ENCODE measurements around the gene ANAPC2.

ANAPC2 gene

GRCh38 chr9:137191691-137192447 lies 3.5 kb upstream of the ANAPC2 start:
- DNase-seq = no peak

GRCh38 chr9:137191245-137191644 lies 2.9 kb upstream of the ANAPC2 start:
- DNase-seq = no peak

- DNase-seq = no peak
Observed at GRCh38 chr9:137190315-137190856, 2.0 kb upstream of the ANAPC2 start.

DNA sequence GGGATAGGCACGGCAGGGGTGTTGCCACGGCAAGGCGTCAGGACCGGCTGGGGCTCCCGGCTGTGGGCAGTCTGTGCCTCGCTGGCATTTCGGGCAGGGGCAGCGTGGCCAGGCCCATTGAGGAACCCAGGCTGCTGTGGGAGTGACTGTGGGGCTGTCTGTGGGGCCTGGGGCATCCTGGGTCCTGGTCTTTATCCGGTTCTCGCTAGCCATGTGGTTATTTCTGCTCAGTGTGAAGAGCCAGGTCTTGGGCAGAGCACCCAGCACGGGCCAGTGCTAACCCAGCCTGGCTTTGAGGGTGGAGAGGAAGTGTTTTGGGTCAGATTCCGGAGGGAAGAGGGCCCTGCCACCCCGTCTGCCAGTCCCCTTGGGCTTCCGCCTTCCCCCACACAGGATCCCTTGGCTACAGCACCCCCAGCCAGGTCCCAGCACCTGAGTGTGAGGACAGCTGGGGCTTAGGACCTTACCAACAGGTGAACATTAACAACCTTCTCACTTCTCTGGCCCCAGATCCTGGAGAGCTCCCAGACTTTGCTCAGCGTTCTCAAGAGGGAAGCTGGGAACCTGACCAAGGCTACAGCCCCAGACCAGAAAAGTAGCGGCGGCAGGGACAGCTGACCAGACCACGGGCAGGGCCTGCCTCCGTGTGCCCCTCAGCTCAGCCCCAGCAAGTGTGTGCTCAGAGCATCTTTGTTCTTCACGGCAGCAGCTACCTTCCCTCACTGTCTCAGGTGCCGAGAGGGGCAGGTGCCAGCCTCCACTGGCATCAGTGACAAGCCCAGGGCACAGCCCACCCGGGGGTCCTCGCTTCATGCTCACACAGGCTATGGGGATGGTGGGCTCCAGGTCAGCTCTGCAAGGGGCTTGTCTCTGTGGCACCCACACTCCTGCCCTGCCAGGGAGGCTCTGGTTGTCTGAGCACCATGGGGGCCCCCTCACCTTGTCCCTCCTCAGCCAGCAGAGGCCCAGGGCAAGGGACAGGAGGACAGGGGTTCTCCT lies 1.2 kb upstream of the ANAPC2 start:
- DNase-seq = no peak

DNA sequence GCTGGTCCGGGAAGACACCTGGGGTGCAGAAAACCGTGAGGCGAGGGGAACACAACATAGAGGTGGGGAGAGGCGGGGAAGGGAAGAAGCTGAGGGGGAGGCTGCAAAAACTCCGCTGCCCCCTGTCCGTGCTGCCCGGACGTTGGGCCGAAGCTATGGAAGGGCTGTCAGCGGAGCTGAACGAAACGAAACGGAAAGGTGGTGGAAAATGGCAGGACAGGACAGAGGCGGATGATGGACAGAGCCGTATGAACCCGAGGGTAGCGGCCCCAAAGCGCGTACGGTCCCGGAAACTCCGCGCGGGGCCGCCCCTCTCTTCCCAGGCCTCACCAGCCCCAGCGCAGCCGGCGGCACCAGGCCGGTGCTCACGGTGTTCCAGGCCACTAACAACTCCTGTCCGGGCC lies 272 bp downstream of the ANAPC2 start:
- DNase-seq = no peak

DNA sequence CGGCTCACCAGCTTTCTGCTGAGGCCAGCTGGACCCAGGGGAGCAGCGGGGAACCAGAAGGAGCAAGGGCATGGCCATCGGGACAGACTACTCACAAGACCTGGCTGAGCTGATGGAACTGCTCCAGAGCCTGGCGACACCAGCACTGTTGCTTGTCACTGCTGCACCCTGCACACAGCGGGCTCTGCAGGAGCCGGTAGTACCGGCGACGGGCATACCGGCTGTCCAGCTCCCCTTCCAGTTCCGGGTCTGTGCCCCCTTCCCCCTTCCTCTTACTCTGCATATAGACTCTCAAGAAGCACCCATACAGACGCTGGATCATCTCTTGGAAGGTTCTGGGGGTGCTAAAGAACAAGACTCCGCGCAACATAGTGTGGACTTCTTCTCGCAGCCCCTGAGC lies 974 bp downstream of the ANAPC2 start:
- no peak for DNase-seq

GRCh38 chr9:137186385-137186784 lies 2.0 kb downstream of the ANAPC2 start:
- DNase-seq = no peak

DNA sequence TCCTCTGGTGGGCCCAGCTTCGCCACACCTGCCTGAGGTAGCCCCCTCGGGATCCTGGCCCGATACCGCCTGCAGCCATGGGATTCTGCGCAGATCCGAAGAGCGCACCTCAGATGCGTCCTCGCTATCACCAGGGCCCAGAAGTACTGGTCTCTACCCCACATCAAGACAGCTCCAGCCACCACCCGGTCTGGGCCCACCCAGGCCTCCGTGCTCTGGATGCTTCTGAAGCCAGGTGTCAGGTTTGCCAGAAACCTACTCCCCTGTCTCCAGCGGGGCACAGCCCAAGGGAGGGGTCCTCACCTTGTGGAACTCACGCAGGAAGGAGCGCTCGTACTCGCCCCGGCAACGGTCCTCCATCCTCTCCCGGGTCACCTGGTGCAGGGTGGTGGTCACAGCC lies 2.4 kb downstream of the ANAPC2 start:
- no peak for DNase-seq

GRCh38 chr9:137184881-137185660 lies 3.3 kb downstream of the ANAPC2 start:
- DNase-seq = no peak

- DNase-seq = no peak
Observed at GRCh38 chr9:137183980-137184595, 4.3 kb downstream of the ANAPC2 start.

GRCh38 chr9:137182836-137183235 lies 5.5 kb downstream of the ANAPC2 start:
- no peak for DNase-seq

DNA sequence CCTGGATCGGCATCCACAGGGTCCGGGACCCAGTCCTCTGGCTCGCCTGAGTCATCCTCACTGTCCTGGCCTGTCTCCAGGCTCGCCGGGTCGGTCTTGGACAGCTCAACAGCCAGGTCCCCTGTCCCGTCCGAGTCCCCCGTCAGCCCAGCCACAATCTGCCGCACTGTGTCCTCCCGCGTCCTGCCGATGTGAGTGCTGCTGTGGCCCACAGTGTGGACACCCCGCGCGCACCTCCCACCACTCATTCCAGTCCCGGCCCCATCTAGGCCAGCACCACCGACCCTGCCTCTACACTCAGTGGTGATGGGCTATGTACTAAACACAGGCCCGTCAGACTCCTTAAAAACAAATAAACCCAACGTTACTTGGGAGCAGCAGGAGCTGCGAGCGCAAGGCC lies 6.7 kb downstream of the ANAPC2 start:
- DNase-seq = no peak

DNA sequence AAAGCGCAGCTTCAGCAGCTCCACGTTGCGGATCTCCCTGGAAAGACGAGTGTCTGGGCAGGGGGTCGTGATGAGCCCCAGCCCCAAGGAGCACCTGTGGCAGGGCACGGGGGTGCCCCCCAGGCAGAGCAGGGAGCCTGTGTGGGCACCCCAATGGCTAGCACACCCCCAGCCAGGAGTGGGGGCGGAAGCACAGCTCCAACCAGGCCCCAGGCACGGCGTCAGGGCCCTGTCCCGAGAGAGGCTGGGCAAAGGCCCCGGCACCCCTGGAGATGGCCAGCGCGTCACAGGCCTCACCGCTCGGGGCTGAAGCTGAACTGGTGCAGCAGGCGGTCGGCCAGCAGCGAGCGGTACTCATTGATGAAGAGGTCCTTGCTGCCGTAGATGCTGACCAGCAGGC lies 7.9 kb downstream of the ANAPC2 start:
- DNase-seq = no peak

- no peak for DNase-seq
Observed at GRCh38 chr9:137179761-137180160, 8.6 kb downstream of the ANAPC2 start.

- DNase-seq = no peak
Observed at GRCh38 chr9:137178939-137179630, 9.3 kb downstream of the ANAPC2 start.

DNA sequence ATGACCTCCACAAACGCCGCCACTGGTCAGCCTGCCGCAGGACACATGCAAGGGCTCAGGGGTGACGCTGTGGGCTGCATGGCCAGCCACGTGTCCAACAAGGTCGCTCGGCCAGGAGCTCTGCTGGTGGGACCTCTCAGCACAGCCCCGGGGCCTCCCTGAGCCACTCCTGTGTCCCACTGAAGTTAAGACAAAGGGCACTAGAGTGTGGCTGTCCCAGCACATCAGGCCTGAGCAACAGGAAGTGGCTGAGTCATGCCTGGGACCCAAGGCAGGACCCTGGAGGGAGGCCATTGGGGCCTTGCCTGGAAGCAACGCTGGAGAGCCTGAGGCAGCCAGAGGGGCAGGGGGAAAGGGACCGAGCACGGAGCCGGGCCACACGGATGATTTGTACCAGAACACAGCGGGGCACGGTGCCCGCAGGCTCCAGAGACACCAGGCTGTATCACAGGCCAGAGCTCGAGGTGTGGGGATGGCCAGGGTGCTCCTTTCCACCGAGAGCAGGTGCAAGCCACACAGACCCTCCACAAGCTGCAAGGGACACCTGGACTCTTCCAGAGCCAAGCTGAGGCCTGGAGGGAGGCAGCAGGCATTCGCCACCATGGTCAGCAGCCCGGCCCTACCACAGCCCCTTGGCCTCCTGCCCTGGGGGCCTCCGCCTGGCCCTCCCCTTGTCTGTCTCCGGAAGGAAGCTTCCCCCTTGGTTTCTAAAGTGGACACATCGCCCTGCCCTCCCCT lies 10.0 kb downstream of the ANAPC2 start:
- DNase-seq = no peak

DNA sequence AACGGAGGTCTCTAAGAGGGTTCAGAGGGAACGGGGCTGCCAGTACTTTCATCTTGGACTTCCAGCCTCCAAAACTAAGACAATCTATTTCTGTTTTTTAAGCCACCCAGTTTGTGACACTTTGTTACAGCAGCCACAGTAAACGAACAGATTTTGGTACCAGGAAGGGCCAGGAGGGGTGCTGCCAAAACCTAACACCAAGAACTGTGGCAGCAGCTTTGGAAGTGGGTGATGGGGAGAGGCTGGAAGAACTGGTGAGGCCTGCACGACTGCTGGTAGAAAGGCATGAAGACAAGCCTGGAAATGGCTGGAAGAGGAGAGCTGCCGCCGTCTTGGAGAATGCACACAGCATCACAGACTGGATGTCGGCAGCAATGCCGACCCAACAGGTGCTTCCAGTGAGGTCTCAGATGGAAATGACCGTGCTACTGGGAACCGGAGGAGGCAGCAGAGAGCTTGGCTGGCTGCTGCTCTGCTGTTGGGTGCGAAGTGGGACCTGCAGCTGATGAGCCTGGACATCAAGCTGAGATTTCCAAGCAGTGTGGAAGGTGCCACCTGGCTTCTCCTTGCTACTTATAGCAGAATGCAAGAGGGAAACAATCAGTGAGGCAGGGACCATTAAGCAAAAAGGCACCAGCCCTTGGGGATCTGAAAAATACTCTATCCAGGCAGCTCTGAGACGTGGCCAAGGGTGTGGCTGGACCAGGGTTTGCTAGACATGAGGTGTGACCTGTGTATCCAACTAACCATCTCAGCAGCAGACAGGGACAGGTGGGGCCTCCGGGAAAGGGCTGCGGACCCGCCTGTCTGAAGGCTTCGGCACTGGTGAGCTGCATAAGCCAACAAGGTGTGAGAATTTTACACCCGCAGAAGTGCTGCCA lies 11.8 kb downstream of the ANAPC2 start:
- no peak for DNase-seq

- DNase-seq = no peak
Observed at GRCh38 chr9:137175345-137175961, 12.9 kb downstream of the ANAPC2 start.

- no peak for DNase-seq
Observed at GRCh38 chr9:137174722-137175293, 13.6 kb downstream of the ANAPC2 start.
